Peyer's patch (tissue), 4 donors: ENCODE measurements around the gene EOLA1. TPM values are rescaled to one million over a fixed set of nuclear protein-coding genes. Genes with fewer than 3 reads are reported as not detected.
"Not testable (repeated sequence)": the region's sequence is repeated elsewhere in the genome, so short reads cannot be mapped to it uniquely, and the experiment has no call there.

ENCODE experiments used
- DNase-seq, 3 donors: peaks; one replicate each; pipeline ENCODE4 v3.0.0-alpha.2; 2017 to 2019
- H3K27ac ChIP-seq, 4 donors: fragments of 200-600 bp; sonication (generic); one replicate each; pipeline ENCODE4 v1.5.1; 2016 to 2019
- H3K27me3 ChIP-seq, 2 donors: fragments of 200-600 bp; sonication (generic); one replicate each; pipeline ENCODE4 v1.5.1; 2019
- H3K36me3 ChIP-seq, 3 donors: fragments of 200-600 bp; sonication (generic); one replicate each; pipeline ENCODE4 v1.5.1; 2016 to 2019
- H3K4me1 ChIP-seq, 4 donors: fragments of 200-600 bp; sonication (generic); one replicate each; pipeline ENCODE4 v1.5.1; 2016 to 2019
- H3K4me3 ChIP-seq, 4 donors: fragments of 200-600 bp; sonication (generic); 1 replicate in 3 of 4; 2 replicates in 1 of 4; pipeline ENCODE4 v1.5.1; 2016 to 2019; ENCODE audit warnings: mild to moderate bottlenecking in 1 of 4
- H3K9me3 ChIP-seq, 4 donors: fragments of 200-600 bp; sonication (generic); one replicate each; pipeline ENCODE4 v1.5.1; 2016 to 2019; ENCODE audit warnings: mild to moderate bottlenecking in 1 of 4
- POLR2A ChIP-seq, 2 donors: fragments of 450-650 bp; IDR thresholded peaks; one replicate each; pipeline ENCODE4 v1.5.1; 2017; ENCODE audit warnings: antibody characterized with exemption in 2 of 2, mild to moderate bottlenecking in 2 of 2, moderate library complexity in 2 of 2
- total RNA-seq, 4 donors: library from RNA; depleted of rRNA; stranded (reverse); fragments of >200 nt; gene quantifications; one replicate each; pipeline ENCODE4 v1.1.0, GENCODE V29; 2016
- TF ChIP-seq, protein P1 (sequence below), 6 experiments: fragments of 450-650 bp in 4 of 6; fragments of 200-600 bp in 2 of 6; sonication (generic) in 1 of 6; IDR thresholded peaks; one replicate each; pipeline ENCODE4 v1.5.1; 2017 to 2019; ENCODE audit warnings: antibody characterized with exemption in 6 of 6, mild to moderate bottlenecking in 3 of 6, moderate library complexity in 1 of 6

EOLA1 gene
- total RNA-seq, 4 donors from 2014 or later: 11.9 to 23.1 (median 16.7) TPM

DNA sequence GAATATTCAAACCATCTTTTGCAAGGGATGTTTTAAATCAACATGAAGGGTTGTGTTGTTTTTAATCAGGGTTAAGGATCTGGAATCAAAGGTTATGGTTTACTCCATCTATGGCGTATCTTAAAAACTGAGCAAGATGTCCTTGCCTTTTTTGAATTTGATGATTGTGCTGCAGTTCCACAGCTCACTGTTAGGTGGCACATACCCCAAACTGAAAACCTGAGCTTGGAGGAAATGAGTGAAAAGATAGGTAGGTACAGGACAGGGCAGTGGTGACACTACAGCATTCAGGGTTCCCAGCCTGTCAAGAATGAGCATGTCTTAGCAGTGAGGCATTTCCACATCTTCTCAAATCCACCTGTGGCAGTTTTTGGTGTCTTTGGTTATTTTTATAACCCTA is 13.1 kb upstream of the EOLA1 start:
- TF ChIP-seq, protein P1, sequence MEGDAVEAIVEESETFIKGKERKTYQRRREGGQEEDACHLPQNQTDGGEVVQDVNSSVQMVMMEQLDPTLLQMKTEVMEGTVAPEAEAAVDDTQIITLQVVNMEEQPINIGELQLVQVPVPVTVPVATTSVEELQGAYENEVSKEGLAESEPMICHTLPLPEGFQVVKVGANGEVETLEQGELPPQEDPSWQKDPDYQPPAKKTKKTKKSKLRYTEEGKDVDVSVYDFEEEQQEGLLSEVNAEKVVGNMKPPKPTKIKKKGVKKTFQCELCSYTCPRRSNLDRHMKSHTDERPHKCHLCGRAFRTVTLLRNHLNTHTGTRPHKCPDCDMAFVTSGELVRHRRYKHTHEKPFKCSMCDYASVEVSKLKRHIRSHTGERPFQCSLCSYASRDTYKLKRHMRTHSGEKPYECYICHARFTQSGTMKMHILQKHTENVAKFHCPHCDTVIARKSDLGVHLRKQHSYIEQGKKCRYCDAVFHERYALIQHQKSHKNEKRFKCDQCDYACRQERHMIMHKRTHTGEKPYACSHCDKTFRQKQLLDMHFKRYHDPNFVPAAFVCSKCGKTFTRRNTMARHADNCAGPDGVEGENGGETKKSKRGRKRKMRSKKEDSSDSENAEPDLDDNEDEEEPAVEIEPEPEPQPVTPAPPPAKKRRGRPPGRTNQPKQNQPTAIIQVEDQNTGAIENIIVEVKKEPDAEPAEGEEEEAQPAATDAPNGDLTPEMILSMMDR (IDR thresholded peaks at IDR 0.05): peak; percentile 25 to 64 (median 52)
- no peak for TF ChIP-seq POLR2A (IDR thresholded peaks at IDR 0.05)
- Histone ChIP-seq H3K27me3 (no peaks in the 10 kb centered on the region), H3K27ac (no peak overlapping the region), H3K9me3 (no peaks in the 10 kb centered on the region), H3K4me1 (peaks cover 0 to 5% (median 2%) of the 10 kb centered on the region in 4 donors), H3K4me3 (no peak overlapping the region), H3K36me3 (no peaks in the 10 kb centered on the region)
- DNase-seq: no peak

DNA sequence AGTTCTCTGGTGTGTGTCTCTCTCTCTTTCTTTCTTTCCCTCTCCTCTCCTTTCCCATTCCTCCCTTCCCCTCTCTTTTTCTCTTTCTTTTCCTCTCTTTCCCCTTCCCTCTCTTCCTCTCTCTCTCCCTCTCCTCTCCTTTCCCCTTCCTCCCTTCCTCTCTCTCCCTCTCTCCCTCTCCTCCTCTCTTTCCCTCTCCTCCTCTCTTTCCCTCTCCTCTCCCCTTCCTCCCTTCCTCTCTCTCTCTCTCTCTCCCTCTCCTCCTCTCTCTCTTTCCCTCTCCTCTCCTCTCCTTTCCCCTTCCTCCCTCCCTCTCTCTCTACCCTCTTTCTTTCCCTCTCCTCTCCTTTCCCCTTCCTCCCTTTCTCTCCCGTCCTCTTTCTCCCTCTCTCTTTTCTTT is 12.4 kb upstream of the EOLA1 start:
- TF ChIP-seq POLR2A (IDR thresholded peaks at IDR 0.05): no peak
- TF ChIP-seq, protein P1 (IDR thresholded peaks at IDR 0.05): no peak

DNA sequence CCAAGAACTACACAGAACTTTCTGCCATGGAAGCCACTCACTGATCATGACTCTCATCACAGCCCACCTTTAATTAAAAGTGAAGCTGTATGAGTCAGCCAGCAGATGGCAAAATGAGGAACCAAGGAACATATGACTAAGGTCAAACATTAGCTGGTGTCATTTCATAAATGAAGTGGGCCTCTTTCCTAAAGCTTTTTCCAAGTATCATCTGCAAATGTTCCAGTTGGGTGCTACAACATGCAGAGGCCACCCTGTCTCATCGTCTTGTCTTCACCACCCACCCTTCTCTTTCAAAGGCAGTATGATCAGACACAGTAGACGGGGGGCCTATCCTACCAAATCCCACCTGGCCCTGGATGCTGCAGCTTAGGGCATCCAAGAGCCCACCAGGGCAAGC is 9.2 kb upstream of the EOLA1 start:
- Histone ChIP-seq H3K27me3 (no peaks in the 10 kb centered on the region), H3K4me1 (no peaks in the 10 kb centered on the region), H3K27ac (no peak overlapping the region), H3K36me3 (no peaks in the 10 kb centered on the region), H3K9me3 (no peaks in the 10 kb centered on the region), H3K4me3 (no peak overlapping the region)
- TF ChIP-seq, protein P1 (IDR thresholded peaks at IDR 0.05): no peak
- TF ChIP-seq POLR2A (IDR thresholded peaks at IDR 0.05): no peak
- DNase-seq: no peak

More for the DNA sequence above, 12.4 kb upstream of the EOLA1 start:
- Histone ChIP-seq H3K4me3 (no peak overlapping the region), H3K36me3 (no peaks in the 10 kb centered on the region), H3K9me3 (no peaks in the 10 kb centered on the region), H3K27me3 (no peaks in the 10 kb centered on the region), H3K4me1 (peaks cover 0 to 5% (median 2%) of the 10 kb centered on the region in 4 donors), H3K27ac (no peak overlapping the region)
- no peak for DNase-seq

DNA sequence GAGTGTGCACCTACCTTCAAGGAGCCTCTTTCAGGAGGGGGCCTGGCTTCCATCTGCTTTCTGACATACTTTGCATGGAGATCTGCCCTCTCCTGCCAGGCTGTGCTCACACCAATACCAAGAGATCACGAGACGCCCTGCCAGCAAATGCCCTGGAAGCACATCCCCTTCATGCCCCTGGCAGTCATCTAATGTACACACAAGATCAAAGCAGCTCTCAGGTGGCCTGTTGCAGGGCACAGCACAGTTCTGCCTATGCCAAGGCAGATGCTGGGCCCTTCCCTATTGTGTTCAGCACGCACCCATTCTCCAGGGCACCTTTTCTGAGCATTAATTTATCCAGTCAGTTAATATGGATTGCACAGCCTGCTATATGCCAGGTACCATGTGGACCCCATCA is 7.9 kb upstream of the EOLA1 start:
- not testable (repeated sequence) for H3K36me3 ChIP-seq, H3K27ac ChIP-seq, H3K27me3 ChIP-seq, H3K4me3 ChIP-seq, H3K9me3 ChIP-seq, H3K4me1 ChIP-seq, DNase-seq

DNA sequence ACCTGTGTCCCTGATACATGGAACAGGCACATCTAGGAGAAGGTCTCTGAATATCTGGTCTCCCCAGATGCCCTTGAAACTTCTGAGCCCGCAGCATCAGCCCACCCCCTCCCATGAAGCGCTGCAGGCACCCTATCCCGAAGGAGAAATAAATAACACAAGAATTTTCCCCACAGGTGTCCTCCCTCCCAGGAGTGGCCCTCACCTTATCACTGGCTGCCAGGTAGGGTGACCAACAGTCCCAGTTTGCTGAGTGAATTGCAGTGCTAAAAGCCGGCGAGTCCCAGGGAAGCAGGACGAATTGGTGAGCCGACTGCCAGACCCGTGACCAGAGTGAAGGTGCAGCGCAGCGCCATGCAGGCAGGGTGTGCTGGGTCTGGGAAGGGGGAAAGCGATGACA is 6.8 kb upstream of the EOLA1 start:
- not testable (repeated sequence) for H3K27me3 ChIP-seq, H3K36me3 ChIP-seq, H3K27ac ChIP-seq, H3K4me1 ChIP-seq, DNase-seq, H3K9me3 ChIP-seq, H3K4me3 ChIP-seq

DNA sequence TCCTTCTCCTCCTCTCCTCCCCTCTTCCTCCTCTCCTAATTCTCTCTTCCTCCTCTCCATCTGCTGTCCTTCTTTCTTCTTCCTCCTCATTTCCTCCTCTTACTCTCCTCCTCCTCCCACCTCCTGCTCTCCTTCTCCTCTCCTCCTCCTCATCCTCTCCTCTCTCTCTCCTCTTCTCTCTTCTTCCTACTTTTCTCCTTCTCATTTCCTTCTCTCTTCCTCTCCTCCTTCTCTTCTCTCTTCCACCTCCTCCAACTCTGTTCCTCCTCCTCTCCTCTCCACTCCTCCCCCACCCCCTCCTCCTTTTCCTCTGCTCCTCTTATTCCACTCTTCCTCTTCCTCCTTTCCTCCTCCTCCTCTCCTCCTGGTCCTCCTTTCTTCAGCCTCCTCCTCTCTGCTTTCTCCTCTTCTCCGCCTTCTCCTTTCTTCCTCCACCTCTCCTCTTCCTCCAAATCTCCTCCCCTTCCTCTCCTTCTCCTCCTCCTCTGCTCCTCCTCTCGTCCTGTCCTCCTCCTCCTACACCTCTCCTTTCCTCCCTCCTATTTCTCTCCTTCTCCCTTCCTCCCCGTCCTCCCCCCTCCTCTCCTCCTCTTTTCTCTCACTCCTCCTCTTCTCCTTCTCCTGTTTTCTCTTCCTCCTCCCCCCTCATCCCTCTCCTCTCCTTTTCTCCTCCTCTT is 5.7 kb upstream of the EOLA1 start:
- not testable (repeated sequence) for H3K27me3 ChIP-seq

DNA sequence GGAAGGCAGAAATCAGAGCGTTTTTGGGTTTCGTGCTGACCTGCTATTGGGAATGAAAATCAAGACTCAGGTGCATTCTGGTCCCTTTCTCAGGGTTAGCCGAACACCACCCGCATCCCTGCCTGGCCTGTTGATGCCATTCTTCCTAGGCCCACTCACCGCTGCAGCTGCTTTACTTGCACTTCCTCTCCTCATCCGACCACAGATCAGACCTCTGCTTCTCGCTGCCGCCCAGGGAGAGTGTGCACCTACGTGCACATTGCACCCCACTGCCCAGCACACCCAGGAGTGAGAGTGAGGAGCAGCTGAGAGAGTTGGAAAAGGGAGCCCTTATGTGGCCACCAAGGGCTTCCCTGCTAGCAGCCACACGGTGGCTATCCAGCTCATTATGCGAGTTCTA is 3.3 kb upstream of the EOLA1 start:
- not testable (repeated sequence) for H3K4me1 ChIP-seq, H3K27ac ChIP-seq, H3K36me3 ChIP-seq

More for the DNA sequence above, 5.7 kb upstream of the EOLA1 start:
- not testable (repeated sequence) for H3K9me3 ChIP-seq, H3K27ac ChIP-seq, H3K4me1 ChIP-seq, DNase-seq, H3K36me3 ChIP-seq, H3K4me3 ChIP-seq

More for the DNA sequence above, 3.3 kb upstream of the EOLA1 start:
- H3K9me3 ChIP-seq, H3K27me3 ChIP-seq, H3K4me3 ChIP-seq: not testable (repeated sequence)
- DNase-seq: peak in 1 of 3 donors; percentile 38
